K562 (cell line): ENCODE results near the gene PNRC1. TPM values are rescaled to one million over a fixed set of nuclear protein-coding genes. Genes with fewer than 3 reads are reported as not detected.
A peak's percentile ranks its signal among the peaks of the same experiment; 100 is the strongest.

Experiments
- ATF7 ChIP-seq: fragments of 450-650 bp; IDR thresholded peaks from 2 replicates; pipeline ENCODE4 v1.7.1; 2014; ENCODE audit warnings: mild to moderate bottlenecking, moderate library complexity
- BMI1 ChIP-seq: fragments of 150-350 bp; IDR thresholded peaks from 2 replicates; pipeline ENCODE4 v1.6.1; 2014; ENCODE audit warnings: low read length
- ETS2 ChIP-seq: IDR thresholded peaks from 2 replicates; pipeline ENCODE4 v1.6.1; 2016; ENCODE audit warnings: borderline replicate concordance, missing genetic modification characterization, mild to moderate bottlenecking, moderate library complexity, missing compliant biosample characterization; ENCODE audit not compliant: poor library complexity, severe bottlenecking
- FOXJ3 ChIP-seq: sonication (generic); formaldehyde crosslinking; IDR thresholded peaks from 2 replicates; pipeline ENCODE4 v1.4.0; 2020; ENCODE audit warnings: mild to moderate bottlenecking, missing genetic modification reagents
- GATAD2B ChIP-seq: fragments of 450-650 bp; IDR thresholded peaks from 2 replicates; pipeline ENCODE4 v1.6.1; 2017; ENCODE audit warnings: mild to moderate bottlenecking, borderline replicate concordance
- HEY1 ChIP-seq: fragments of 250-450 bp; sonication (Bioruptor Pico); IDR thresholded peaks from 2 replicates; pipeline ENCODE4 v1.5.0; 2020; ENCODE audit warnings: mild to moderate bottlenecking, moderate library complexity, borderline replicate concordance
- HNRNPLL ChIP-seq: fragments of 200-400 bp; formaldehyde crosslinking; IDR thresholded peaks from 2 replicates; pipeline ENCODE4 v1.6.1; 2017; ENCODE audit warnings: low read length, low read depth, mild to moderate bottlenecking; ENCODE audit not compliant: poor library complexity, severe bottlenecking
- NEUROD1 ChIP-seq: fragments of 150-350 bp; IDR thresholded peaks from 2 replicates; pipeline ENCODE4 v1.6.1; 2014; ENCODE audit warnings: borderline replicate concordance, low read length, low read depth; ENCODE audit not compliant: partially characterized antibody
- POLR2B ChIP-seq: fragments of 450-650 bp; IDR thresholded peaks from 2 replicates; pipeline ENCODE4 v1.6.1; 2018; ENCODE audit warnings: low read depth; ENCODE audit not compliant: partially characterized antibody
- RFX1 ChIP-seq: fragments of 450-650 bp; IDR thresholded peaks from 2 replicates; pipeline ENCODE4 v1.6.1; 2016; ENCODE audit warnings: mild to moderate bottlenecking, moderate library complexity
- TGIF2 ChIP-seq: sonication (generic); formaldehyde crosslinking; IDR thresholded peaks from 2 replicates; pipeline ENCODE4 v1.8.1; 2022; ENCODE audit warnings: mild to moderate bottlenecking, missing genetic modification reagents, moderate library complexity
- ZNF143 ChIP-seq: sonication (generic); formaldehyde crosslinking; IDR thresholded peaks from 2 replicates; pipeline ENCODE4 v1.9.0; 2022; ENCODE audit warnings: mild to moderate bottlenecking, missing genetic modification reagents
- ZNF232 ChIP-seq: sonication (generic); formaldehyde crosslinking; IDR thresholded peaks from 2 replicates; pipeline ENCODE4 v1.8.0; 2022; ENCODE audit warnings: mild to moderate bottlenecking, missing genetic modification reagents
- ZNF395 ChIP-seq: fragments of 200-800 bp; sonication (Bioruptor generic); IDR thresholded peaks from 2 replicates; pipeline ENCODE4 v1.6.1; 2017; ENCODE audit warnings: missing genetic modification characterization, missing compliant biosample characterization
- polyA plus RNA-seq, 8 experiments: library from polyadenylated mRNA; depleted of rRNA in 4 of 8; stranded (reverse) in 5 of 8; unstranded in 3 of 8; fragments of >200 nt; fragmentation: Nextera tagmentation in 2 of 8; fragmentation: Illumina TruSeq in 1 of 8; extraction: Ambion mirVana in 2 of 8; extraction: Trizol in 1 of 8; gene quantifications; 2 replicates each; pipeline versions ENCODE4 v1.2.1 to v1.2.3, GENCODE V29; 2011 to 2014; ENCODE audit warnings: inconsistent platforms in 1 of 8, missing spikeins in 1 of 8
- total RNA-seq, 7 experiments: library from RNA; depleted of rRNA in 6 of 7; stranded (reverse); fragments of >200 nt in 6 of 7; fragmentation: Illumina TruSeq in 2 of 7; extraction: Trizol in 2 of 7; gene quantifications; 2 replicates each; pipeline versions ENCODE4 v1.2.1 to v1.2.3, GENCODE V29; 2011 to 2021; ENCODE audit warnings: low replicate concordance in 1 of 7
- TF ChIP-seq, protein P1 (sequence below): fragments of 450-650 bp; formaldehyde crosslinking; IDR thresholded peaks from 2 replicates; pipeline ENCODE4 v1.4.0; 2022; ENCODE audit warnings: missing genetic modification characterization
- TF ChIP-seq, protein P2 (sequence below): sonication (generic); formaldehyde crosslinking; IDR thresholded peaks from 2 replicates; pipeline ENCODE4 v1.4.0; 2020; ENCODE audit warnings: mild to moderate bottlenecking, missing genetic modification reagents
- TF ChIP-seq, protein P3 (sequence below): sonication (generic); formaldehyde crosslinking; IDR thresholded peaks from 2 replicates; pipeline ENCODE4 v1.8.1; 2023; ENCODE audit warnings: missing genetic modification reagents, mild to moderate bottlenecking, borderline replicate concordance

Gene PNRC1
- total and polyA plus RNA-seq, 9 of the 15 experiments (the other 6 are each of a cell fraction or from before 2014, with no cell fraction given), result 1.2 to 10.8 (median 6.5) TPM

GRCh38 chr6:89080281-89081128 is at the start of gene PNRC1 (continued):
- no peak for TF ChIP-seq ZNF395 (CRISPR knock-in tag)
- TF ChIP-seq, protein P1, sequence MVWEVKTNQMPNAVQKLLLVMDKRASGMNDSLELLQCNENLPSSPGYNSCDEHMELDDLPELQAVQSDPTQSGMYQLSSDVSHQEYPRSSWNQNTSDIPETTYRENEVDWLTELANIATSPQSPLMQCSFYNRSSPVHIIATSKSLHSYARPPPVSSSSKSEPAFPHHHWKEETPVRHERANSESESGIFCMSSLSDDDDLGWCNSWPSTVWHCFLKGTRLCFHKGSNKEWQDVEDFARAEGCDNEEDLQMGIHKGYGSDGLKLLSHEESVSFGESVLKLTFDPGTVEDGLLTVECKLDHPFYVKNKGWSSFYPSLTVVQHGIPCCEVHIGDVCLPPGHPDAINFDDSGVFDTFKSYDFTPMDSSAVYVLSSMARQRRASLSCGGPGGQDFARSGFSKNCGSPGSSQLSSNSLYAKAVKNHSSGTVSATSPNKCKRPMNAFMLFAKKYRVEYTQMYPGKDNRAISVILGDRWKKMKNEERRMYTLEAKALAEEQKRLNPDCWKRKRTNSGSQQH (CRISPR knock-in tag), result peak; percentile 74
- peak; percentile 96 for TF ChIP-seq POLR2B
- TF ChIP-seq TGIF2, result no peak
- TF ChIP-seq HNRNPLL, result peak; percentile 83
- TF ChIP-seq FOXJ3 (CRISPR knock-in tag), result no peak
- TF ChIP-seq RFX1, result peak; percentile 69
- TF ChIP-seq HEY1 (CRISPR knock-in tag), result no peak
- TF ChIP-seq ZNF143, result no peak
- no peak for TF ChIP-seq ETS2
- no peak for TF ChIP-seq GATAD2B
- TF ChIP-seq, protein P2, sequence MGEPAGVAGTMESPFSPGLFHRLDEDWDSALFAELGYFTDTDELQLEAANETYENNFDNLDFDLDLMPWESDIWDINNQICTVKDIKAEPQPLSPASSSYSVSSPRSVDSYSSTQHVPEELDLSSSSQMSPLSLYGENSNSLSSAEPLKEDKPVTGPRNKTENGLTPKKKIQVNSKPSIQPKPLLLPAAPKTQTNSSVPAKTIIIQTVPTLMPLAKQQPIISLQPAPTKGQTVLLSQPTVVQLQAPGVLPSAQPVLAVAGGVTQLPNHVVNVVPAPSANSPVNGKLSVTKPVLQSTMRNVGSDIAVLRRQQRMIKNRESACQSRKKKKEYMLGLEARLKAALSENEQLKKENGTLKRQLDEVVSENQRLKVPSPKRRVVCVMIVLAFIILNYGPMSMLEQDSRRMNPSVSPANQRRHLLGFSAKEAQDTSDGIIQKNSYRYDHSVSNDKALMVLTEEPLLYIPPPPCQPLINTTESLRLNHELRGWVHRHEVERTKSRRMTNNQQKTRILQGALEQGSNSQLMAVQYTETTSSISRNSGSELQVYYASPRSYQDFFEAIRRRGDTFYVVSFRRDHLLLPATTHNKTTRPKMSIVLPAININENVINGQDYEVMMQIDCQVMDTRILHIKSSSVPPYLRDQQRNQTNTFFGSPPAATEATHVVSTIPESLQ (CRISPR knock-in tag), result no peak
- TF ChIP-seq, protein P3, sequence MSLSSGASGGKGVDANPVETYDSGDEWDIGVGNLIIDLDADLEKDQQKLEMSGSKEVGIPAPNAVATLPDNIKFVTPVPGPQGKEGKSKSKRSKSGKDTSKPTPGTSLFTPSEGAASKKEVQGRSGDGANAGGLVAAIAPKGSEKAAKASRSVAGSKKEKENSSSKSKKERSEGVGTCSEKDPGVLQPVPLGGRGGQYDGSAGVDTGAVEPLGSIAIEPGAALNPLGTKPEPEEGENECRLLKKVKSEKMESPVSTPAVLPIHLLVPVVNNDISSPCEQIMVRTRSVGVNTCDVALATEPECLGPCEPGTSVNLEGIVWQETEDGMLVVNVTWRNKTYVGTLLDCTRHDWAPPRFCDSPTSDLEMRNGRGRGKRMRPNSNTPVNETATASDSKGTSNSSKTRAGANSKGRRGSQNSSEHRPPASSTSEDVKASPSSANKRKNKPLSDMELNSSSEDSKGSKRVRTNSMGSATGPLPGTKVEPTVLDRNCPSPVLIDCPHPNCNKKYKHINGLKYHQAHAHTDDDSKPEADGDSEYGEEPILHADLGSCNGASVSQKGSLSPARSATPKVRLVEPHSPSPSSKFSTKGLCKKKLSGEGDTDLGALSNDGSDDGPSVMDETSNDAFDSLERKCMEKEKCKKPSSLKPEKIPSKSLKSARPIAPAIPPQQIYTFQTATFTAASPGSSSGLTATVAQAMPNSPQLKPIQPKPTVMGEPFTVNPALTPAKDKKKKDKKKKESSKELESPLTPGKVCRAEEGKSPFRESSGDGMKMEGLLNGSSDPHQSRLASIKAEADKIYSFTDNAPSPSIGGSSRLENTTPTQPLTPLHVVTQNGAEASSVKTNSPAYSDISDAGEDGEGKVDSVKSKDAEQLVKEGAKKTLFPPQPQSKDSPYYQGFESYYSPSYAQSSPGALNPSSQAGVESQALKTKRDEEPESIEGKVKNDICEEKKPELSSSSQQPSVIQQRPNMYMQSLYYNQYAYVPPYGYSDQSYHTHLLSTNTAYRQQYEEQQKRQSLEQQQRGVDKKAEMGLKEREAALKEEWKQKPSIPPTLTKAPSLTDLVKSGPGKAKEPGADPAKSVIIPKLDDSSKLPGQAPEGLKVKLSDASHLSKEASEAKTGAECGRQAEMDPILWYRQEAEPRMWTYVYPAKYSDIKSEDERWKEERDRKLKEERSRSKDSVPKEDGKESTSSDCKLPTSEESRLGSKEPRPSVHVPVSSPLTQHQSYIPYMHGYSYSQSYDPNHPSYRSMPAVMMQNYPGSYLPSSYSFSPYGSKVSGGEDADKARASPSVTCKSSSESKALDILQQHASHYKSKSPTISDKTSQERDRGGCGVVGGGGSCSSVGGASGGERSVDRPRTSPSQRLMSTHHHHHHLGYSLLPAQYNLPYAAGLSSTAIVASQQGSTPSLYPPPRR (CRISPR knock-in tag), result 0 out of 2 replicates have a peak, but pooled peaks have one; percentile 30
- peak; percentile 66 for TF ChIP-seq ATF7
- no peak for TF ChIP-seq ZNF232
- TF ChIP-seq BMI1, result no peak
- no peak for TF ChIP-seq NEUROD1
